ENCODE measurements around the gene KIF26A.

The KIF26A gene

GRCh38 chr14:104164041-104164440 lies 25.7 kb downstream of the KIF26A start:
- Histone ChIP-seq H3K36me3 (ENCODE audit: control insufficient read depth, insufficient read depth, low read length) (peaks cover 20% of the 10 kb centered on the region), H3K9me3 (ENCODE audit: control insufficient read depth, insufficient read depth, low read length) (no peaks in the 10 kb centered on the region), H3K27me3 (ENCODE audit: control insufficient read depth, insufficient read depth, low read length) (no peaks in the 10 kb centered on the region), H3K9ac (ENCODE audit: low read depth, low read length) (no peak overlapping the region), H3K4me3 (ENCODE audit: low read depth, low read length) (no peak overlapping the region), H3K4me1 (ENCODE audit: control insufficient read depth, insufficient read depth, low read length) (no peaks in the 10 kb centered on the region)

- no peaks in the 10 kb centered on the region for H3K9me3 ChIP-seq (ENCODE audit: control insufficient read depth, insufficient read depth, low read length)
- H3K4me1 ChIP-seq (ENCODE audit: control insufficient read depth, insufficient read depth, low read length): no peaks in the 10 kb centered on the region
- H3K4me3 ChIP-seq (ENCODE audit: low read depth, low read length): no peak overlapping the region
- peaks cover 15% of the 10 kb centered on the region for H3K36me3 ChIP-seq (ENCODE audit: control insufficient read depth, insufficient read depth, low read length)
- no peak overlapping the region for H3K9ac ChIP-seq (ENCODE audit: low read depth, low read length)
- no peaks in the 10 kb centered on the region for H3K27me3 ChIP-seq (ENCODE audit: control insufficient read depth, insufficient read depth, low read length)
Observed at GRCh38 chr14:104164512-104164911, 26.1 kb downstream of the KIF26A start.

DNA sequence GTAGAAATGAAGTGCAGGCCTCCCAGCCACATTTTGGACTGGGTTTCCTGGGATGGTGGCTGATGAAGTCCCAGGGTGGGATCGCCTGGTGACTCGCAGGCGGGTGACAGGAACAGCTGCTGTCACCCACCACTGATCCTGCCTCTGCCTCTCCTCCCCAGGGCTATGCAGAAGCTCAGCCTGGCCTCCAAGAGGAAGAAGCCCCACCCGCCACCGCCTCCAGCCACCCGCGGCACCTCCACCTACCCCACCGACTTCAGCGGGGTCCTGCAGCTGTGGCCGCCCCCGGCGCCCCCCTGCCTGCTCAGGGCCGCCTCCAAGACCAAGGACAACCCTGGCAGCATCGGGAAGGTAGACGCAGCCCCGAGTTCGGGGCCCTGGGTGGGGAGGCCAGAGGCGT lies 28.3 kb downstream of the KIF26A start:
- Histone ChIP-seq H3K9me3 (ENCODE audit: control insufficient read depth, insufficient read depth, low read length) (no peaks in the 10 kb centered on the region), H3K36me3 (ENCODE audit: control insufficient read depth, insufficient read depth, low read length) (peaks cover 21% of the 10 kb centered on the region), H3K4me1 (ENCODE audit: control insufficient read depth, insufficient read depth, low read length) (peaks cover 4% of the 10 kb centered on the region), H3K4me3 (ENCODE audit: low read depth, low read length) (no peak overlapping the region), H3K27me3 (ENCODE audit: control insufficient read depth, insufficient read depth, low read length) (no peaks in the 10 kb centered on the region), H3K9ac (ENCODE audit: low read depth, low read length) (no peak overlapping the region)

- Histone ChIP-seq H3K36me3 (ENCODE audit: control insufficient read depth, insufficient read depth, low read length) (peaks cover 37% of the 10 kb centered on the region), H3K4me1 (ENCODE audit: control insufficient read depth, insufficient read depth, low read length) (peaks cover 4% of the 10 kb centered on the region), H3K27me3 (ENCODE audit: control insufficient read depth, insufficient read depth, low read length) (no peaks in the 10 kb centered on the region), H3K9ac (ENCODE audit: low read depth, low read length) (peak overlapping the region; percentile 24), H3K4me3 (ENCODE audit: low read depth, low read length) (no peak overlapping the region), H3K9me3 (ENCODE audit: control insufficient read depth, insufficient read depth, low read length) (no peaks in the 10 kb centered on the region)
Observed at GRCh38 chr14:104168603-104169002, 30.2 kb downstream of the KIF26A start.

DNA sequence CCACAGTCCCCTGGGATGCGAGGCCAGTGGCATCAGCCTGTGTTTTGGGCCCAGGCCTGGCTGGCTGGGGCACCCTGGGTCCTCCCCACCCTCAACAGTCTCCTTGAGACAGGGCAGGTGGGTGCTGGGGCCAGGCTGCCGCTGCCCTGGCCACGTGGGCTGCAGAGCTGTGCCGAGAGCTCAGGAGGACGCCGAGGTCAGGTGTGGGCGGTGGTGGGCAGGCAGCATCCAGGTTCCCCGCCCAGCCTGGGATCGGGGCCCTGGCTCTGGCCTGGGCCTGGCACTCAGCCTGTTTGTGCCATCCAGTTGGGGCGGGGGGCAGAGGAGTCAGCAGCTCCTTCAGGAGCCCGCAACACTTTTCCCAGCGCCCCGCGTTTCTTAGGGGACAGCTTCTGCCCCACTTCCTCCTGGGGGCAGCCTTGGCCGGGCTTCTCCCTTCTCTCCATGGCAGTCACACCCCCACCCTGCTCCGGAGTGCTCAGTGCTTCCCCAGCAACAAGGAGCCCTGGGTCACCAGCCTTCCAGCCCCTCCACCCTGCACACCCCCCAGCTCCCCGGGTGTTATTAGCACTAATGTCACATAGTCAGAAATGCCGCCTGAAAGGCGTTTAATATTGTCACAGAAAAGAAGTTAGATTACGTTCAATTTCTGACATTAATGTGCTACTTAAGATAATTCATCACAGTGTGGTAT lies 30.8 kb downstream of the KIF26A start:
- no peaks in the 10 kb centered on the region for H3K27me3 ChIP-seq (ENCODE audit: control insufficient read depth, insufficient read depth, low read length)
- no peak overlapping the region for H3K4me3 ChIP-seq (ENCODE audit: low read depth, low read length)
- peaks cover 4% of the 10 kb centered on the region for H3K4me1 ChIP-seq (ENCODE audit: control insufficient read depth, insufficient read depth, low read length)
- no peaks in the 10 kb centered on the region for H3K9me3 ChIP-seq (ENCODE audit: control insufficient read depth, insufficient read depth, low read length)
- H3K9ac ChIP-seq (ENCODE audit: low read depth, low read length): peak overlapping the region; percentile 24
- peaks cover 42% of the 10 kb centered on the region for H3K36me3 ChIP-seq (ENCODE audit: control insufficient read depth, insufficient read depth, low read length)

GRCh38 chr14:104169699-104170479 lies 31.5 kb downstream of the KIF26A start:
- Histone ChIP-seq H3K9ac (ENCODE audit: low read depth, low read length) (peak overlapping the region; percentile 60), H3K27me3 (ENCODE audit: control insufficient read depth, insufficient read depth, low read length) (no peaks in the 10 kb centered on the region), H3K4me1 (ENCODE audit: control insufficient read depth, insufficient read depth, low read length) (peaks cover 4% of the 10 kb centered on the region), H3K4me3 (ENCODE audit: low read depth, low read length) (no peak overlapping the region), H3K9me3 (ENCODE audit: control insufficient read depth, insufficient read depth, low read length) (no peaks in the 10 kb centered on the region), H3K36me3 (ENCODE audit: control insufficient read depth, insufficient read depth, low read length) (peaks cover 49% of the 10 kb centered on the region)

- no peaks in the 10 kb centered on the region for H3K9me3 ChIP-seq (ENCODE audit: control insufficient read depth, insufficient read depth, low read length)
- H3K36me3 ChIP-seq (ENCODE audit: control insufficient read depth, insufficient read depth, low read length): peaks cover 61% of the 10 kb centered on the region
- H3K4me3 ChIP-seq (ENCODE audit: low read depth, low read length): no peak overlapping the region
- peaks cover 4% of the 10 kb centered on the region for H3K4me1 ChIP-seq (ENCODE audit: control insufficient read depth, insufficient read depth, low read length)
- H3K9ac ChIP-seq (ENCODE audit: low read depth, low read length): peak overlapping the region; percentile 37
- no peaks in the 10 kb centered on the region for H3K27me3 ChIP-seq (ENCODE audit: control insufficient read depth, insufficient read depth, low read length)
Observed at GRCh38 chr14:104171029-104171697, 32.8 kb downstream of the KIF26A start.

- H3K4me1 ChIP-seq (ENCODE audit: control insufficient read depth, insufficient read depth, low read length): peaks cover 4% of the 10 kb centered on the region
- H3K9me3 ChIP-seq (ENCODE audit: control insufficient read depth, insufficient read depth, low read length): no peaks in the 10 kb centered on the region
- H3K9ac ChIP-seq (ENCODE audit: low read depth, low read length): no peak overlapping the region
- no peaks in the 10 kb centered on the region for H3K27me3 ChIP-seq (ENCODE audit: control insufficient read depth, insufficient read depth, low read length)
- H3K4me3 ChIP-seq (ENCODE audit: low read depth, low read length): no peak overlapping the region
- peaks cover 64% of the 10 kb centered on the region for H3K36me3 ChIP-seq (ENCODE audit: control insufficient read depth, insufficient read depth, low read length)
Observed at GRCh38 chr14:104171895-104172294, 33.5 kb downstream of the KIF26A start.

GRCh38 chr14:104172349-104172748 lies 34.0 kb downstream of the KIF26A start:
- Histone ChIP-seq H3K36me3 (ENCODE audit: control insufficient read depth, insufficient read depth, low read length) (peaks cover 67% of the 10 kb centered on the region), H3K9ac (ENCODE audit: low read depth, low read length) (no peak overlapping the region), H3K4me1 (ENCODE audit: control insufficient read depth, insufficient read depth, low read length) (peaks cover 4% of the 10 kb centered on the region), H3K4me3 (ENCODE audit: low read depth, low read length) (no peak overlapping the region), H3K27me3 (ENCODE audit: control insufficient read depth, insufficient read depth, low read length) (no peaks in the 10 kb centered on the region), H3K9me3 (ENCODE audit: control insufficient read depth, insufficient read depth, low read length) (no peaks in the 10 kb centered on the region)

- Histone ChIP-seq H3K9me3 (ENCODE audit: control insufficient read depth, insufficient read depth, low read length) (no peaks in the 10 kb centered on the region), H3K36me3 (ENCODE audit: control insufficient read depth, insufficient read depth, low read length) (peaks cover 65% of the 10 kb centered on the region), H3K9ac (ENCODE audit: low read depth, low read length) (no peak overlapping the region), H3K27me3 (ENCODE audit: control insufficient read depth, insufficient read depth, low read length) (no peaks in the 10 kb centered on the region), H3K4me1 (ENCODE audit: control insufficient read depth, insufficient read depth, low read length) (peaks cover 4% of the 10 kb centered on the region), H3K4me3 (ENCODE audit: low read depth, low read length) (no peak overlapping the region)
Observed at GRCh38 chr14:104172880-104173279, 34.5 kb downstream of the KIF26A start.

DNA sequence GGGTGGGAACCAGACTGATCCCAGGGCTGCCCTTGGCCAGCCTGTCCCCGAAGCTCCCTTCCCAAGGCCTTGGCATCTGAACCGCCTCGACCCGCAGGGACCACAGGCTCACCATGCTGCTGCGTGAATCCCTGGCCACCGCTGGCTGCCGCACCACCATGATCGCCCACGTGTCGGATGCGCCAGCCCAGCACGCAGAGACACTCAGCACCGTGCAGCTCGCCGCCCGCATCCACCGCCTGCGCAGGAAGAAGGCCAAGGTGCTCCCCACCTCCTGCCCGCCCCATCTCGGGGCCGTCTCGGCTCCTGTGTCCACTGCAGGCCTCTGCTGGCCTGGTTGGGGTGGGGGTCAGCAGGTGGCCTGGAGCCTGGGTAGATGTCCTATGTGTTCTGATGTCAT lies 35.7 kb downstream of the KIF26A start:
- H3K9me3 ChIP-seq (ENCODE audit: control insufficient read depth, insufficient read depth, low read length): no peaks in the 10 kb centered on the region
- H3K4me1 ChIP-seq (ENCODE audit: control insufficient read depth, insufficient read depth, low read length): peaks cover 4% of the 10 kb centered on the region
- no peaks in the 10 kb centered on the region for H3K27me3 ChIP-seq (ENCODE audit: control insufficient read depth, insufficient read depth, low read length)
- no peak overlapping the region for H3K4me3 ChIP-seq (ENCODE audit: low read depth, low read length)
- H3K36me3 ChIP-seq (ENCODE audit: control insufficient read depth, insufficient read depth, low read length): peaks cover 71% of the 10 kb centered on the region
- H3K9ac ChIP-seq (ENCODE audit: low read depth, low read length): no peak overlapping the region
